SK-N-MC (cell line): Measurements from ENCODE around the gene GKN1.

Source experiments
- EZH2 ChIP-seq: fragments of 200-600 bp; sonication (generic); IDR thresholded peaks from one replicate; pipeline ENCODE4 v1.6.1; 2017; ENCODE audit warnings: antibody characterized with exemption
- FOXP2 ChIP-seq: optimal IDR thresholded peaks from 2 replicates; pipeline ENCODE3; 2011; ENCODE audit warnings: mild to moderate bottlenecking, moderate library complexity; ENCODE audit not compliant: insufficient read depth; ENCODE audit errors: extremely low read length, control extremely low read depth
- POLR2AphosphoS5 ChIP-seq: IDR thresholded peaks from 2 replicates; pipeline ENCODE4 v1.6.1; 2012; ENCODE audit warnings: mild to moderate bottlenecking, low read depth, low read length, borderline replicate concordance

GRCh38 chr2:68926796-68927195 lies 47.6 kb upstream of the GKN1 start:
- TF ChIP-seq EZH2 (no peak), POLR2AphosphoS5 (no peak), FOXP2 (no peak)
